Measurements from ENCODE around the gene LRFN2.

LRFN2 gene

GRCh38 chr6:40551966-40552505, 35.1 kb downstream of the LRFN2 start:
- no peaks in the 10 kb centered on the region for H3K27me3 ChIP-seq (ENCODE audit: control insufficient read depth, low read length)
- no peaks in the 10 kb centered on the region for H3K9me3 ChIP-seq (ENCODE audit: control insufficient read depth, insufficient read depth, low read length)
- no peaks in the 10 kb centered on the region for H4K20me1 ChIP-seq (ENCODE audit: control insufficient read depth, insufficient read depth, low read depth, low read length)
- H3F3A ChIP-seq (ENCODE audit: control insufficient read depth, insufficient read depth): no peaks in the 10 kb centered on the region
- H3K27ac ChIP-seq (ENCODE audit: low read depth, low read length): no peak overlapping the region
- TF ChIP-seq EZH2phosphoT487 (IDR thresholded peaks at IDR 0.05; ENCODE audit: borderline replicate concordance, low read length) (no peak), CTCF (IDR thresholded peaks at IDR 0.05; ENCODE audit: low read depth, low read length, poor library complexity, severe bottlenecking) (no peak)
- H3K9me2 ChIP-seq (replicated peaks; ENCODE audit: control insufficient read depth, low read length): no peaks in the 10 kb centered on the region
- no peak overlapping the region for H3K4me2 ChIP-seq (ENCODE audit: low read length)
- no peaks in the 10 kb centered on the region for H3K36me3 ChIP-seq (ENCODE audit: control insufficient read depth, low read length)
- no peak overlapping the region for H3K4me3 ChIP-seq (ENCODE audit: low read length)
- no peaks in the 10 kb centered on the region for H3K4me1 ChIP-seq (ENCODE audit: control insufficient read depth, low read length)
- no peaks in the 10 kb centered on the region for H3K79me2 ChIP-seq (ENCODE audit: control insufficient read depth, low read length)

GRCh38 chr6:40550202-40551101, 36.7 kb downstream of the LRFN2 start:
- Histone ChIP-seq H3K4me3 (ENCODE audit: low read length) (no peak overlapping the region), H3F3A (ENCODE audit: control insufficient read depth, insufficient read depth) (no peaks in the 10 kb centered on the region), H3K36me3 (ENCODE audit: control insufficient read depth, low read length) (no peaks in the 10 kb centered on the region), H4K20me1 (ENCODE audit: control insufficient read depth, insufficient read depth, low read depth, low read length) (no peaks in the 10 kb centered on the region), H3K4me1 (ENCODE audit: control insufficient read depth, low read length) (no peaks in the 10 kb centered on the region), H3K27me3 (ENCODE audit: control insufficient read depth, low read length) (no peaks in the 10 kb centered on the region), H3K9me3 (ENCODE audit: control insufficient read depth, insufficient read depth, low read length) (no peaks in the 10 kb centered on the region), H3K9me2 (replicated peaks; ENCODE audit: control insufficient read depth, low read length) (no peaks in the 10 kb centered on the region), H3K79me2 (ENCODE audit: control insufficient read depth, low read length) (no peaks in the 10 kb centered on the region), H3K4me2 (ENCODE audit: low read length) (no peak overlapping the region), H3K27ac (ENCODE audit: low read depth, low read length) (no peak overlapping the region)
- TF ChIP-seq EZH2phosphoT487 (IDR thresholded peaks at IDR 0.05; ENCODE audit: borderline replicate concordance, low read length) (no peak), CTCF (IDR thresholded peaks at IDR 0.05; ENCODE audit: low read depth, low read length, poor library complexity, severe bottlenecking) (peak; percentile 71)

- Histone ChIP-seq H3K4me1 (ENCODE audit: control insufficient read depth, low read length) (no peaks in the 10 kb centered on the region), H3K27ac (ENCODE audit: low read depth, low read length) (no peak overlapping the region), H3K27me3 (ENCODE audit: control insufficient read depth, low read length) (no peaks in the 10 kb centered on the region), H3K9me3 (ENCODE audit: control insufficient read depth, insufficient read depth, low read length) (no peaks in the 10 kb centered on the region), H3K4me3 (ENCODE audit: low read length) (no peak overlapping the region), H3F3A (ENCODE audit: control insufficient read depth, insufficient read depth) (no peaks in the 10 kb centered on the region), H3K4me2 (ENCODE audit: low read length) (no peak overlapping the region), H4K20me1 (ENCODE audit: control insufficient read depth, insufficient read depth, low read depth, low read length) (no peaks in the 10 kb centered on the region; the same call in 1 of the 2 replicates), H3K36me3 (ENCODE audit: control insufficient read depth, low read length) (no peaks in the 10 kb centered on the region), H3K9me2 (replicated peaks; ENCODE audit: control insufficient read depth, low read length) (no peaks in the 10 kb centered on the region), H3K79me2 (ENCODE audit: control insufficient read depth, low read length) (no peaks in the 10 kb centered on the region)
- TF ChIP-seq EZH2phosphoT487 (IDR thresholded peaks at IDR 0.05; ENCODE audit: borderline replicate concordance, low read length) (no peak), CTCF (IDR thresholded peaks at IDR 0.05; ENCODE audit: low read depth, low read length, poor library complexity, severe bottlenecking) (no peak)
Observed at GRCh38 chr6:40545954-40546353, 41.2 kb downstream of the LRFN2 start.
